HuH-7 (cell line): ENCODE data around the gene ZNF497.

ENCODE experiments used
- DNase-seq: peaks from one replicate; pipeline ENCODE4 v3.0.0; 2011; ENCODE audit warnings: low spot score

Gene ZNF497

DNA sequence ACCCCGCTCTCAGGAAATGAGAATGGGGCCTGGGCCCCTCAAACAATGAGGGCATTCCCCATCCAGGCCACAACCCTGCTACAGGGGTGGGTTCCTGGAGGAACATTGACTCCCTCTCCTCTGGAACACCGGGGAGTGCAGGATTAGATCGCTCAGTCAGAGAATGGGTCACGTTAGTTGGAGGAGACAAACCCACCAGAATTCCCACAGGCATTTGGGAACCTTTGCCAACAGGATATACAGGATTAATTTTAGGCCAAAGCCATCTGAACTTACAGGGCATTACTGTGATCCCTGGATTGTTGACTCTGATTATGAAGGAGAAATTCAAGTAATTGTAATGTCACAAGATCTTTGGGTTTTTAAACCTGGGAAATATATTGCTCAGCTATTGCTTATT, 54.8 kb downstream of the ZNF497 start:
- no peak for DNase-seq

DNA sequence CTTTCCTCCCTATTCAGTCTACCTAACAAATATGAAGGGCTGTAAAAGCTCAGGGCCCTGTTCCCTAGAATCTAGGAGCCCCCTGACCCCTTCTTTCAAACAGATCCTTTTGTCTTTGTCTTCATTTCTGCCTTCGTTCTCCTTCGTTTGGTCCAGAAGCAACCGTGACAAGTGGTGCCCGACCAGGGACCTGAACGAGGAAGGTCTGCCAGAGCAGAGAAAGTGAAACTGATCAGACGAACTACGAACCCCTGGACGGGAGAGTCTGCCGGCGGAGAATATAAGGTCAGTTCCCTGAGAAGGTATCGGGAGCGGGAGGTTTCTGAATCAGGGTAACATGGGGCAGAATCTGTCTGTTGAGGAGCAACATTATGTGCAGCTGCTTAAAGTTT, 56.6 kb downstream of the ZNF497 start:
- DNase-seq: no peak

DNA sequence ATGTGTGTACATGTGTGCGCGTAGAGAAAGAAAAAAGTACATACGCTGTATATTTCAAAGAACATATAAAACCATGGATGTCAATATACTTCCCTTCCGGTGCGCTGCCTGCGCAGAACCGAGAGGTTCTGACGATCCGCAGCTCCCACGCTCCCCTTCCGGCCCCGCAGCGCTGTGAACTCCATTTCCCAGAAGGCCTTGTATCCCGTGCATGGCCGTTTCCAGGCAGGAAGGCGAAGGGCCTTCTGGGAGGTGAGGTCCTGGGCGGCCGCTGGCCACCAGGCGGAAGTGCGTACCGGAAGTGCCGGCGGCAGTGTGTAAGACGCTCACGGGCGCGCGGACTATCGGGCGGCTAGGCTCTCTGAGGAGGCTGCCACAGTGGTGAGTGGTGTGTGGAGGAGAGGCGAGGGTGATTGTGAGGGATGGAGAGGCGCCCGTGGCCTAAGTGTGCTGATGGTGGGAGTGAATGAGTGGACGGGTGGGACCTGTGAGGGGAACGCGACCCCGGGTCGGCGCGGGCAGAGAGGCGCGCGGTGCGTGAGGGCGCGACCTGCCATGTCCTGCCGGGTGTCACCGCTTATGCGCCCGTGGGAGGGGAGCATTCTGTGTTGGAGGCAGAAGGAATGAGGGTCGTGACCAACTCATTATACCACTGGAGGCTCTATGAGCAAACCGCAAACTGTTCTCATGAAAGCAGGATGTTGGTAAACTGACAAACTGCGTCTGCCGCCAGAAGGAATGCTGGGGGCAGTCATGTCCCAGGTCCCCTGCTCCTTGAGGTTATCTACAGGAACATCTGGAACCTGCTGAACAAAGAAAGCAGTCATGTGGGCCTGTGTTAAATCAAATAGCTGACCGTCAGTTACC, 57.3 kb downstream of the ZNF497 start, which contains the start of gene ERVK3-1:
Gene ERVK3-1, plus strand, starts transcription at position 313 of the 867 bp plus-strand sequence. CDS start 6,792 bp downstream, outside the sequence.
- DNase-seq: peak; percentile 82

GRCh38 chr19:58304748-58305064, 57.8 kb downstream of the ZNF497 start:
- DNase-seq: peak; percentile 15
